DMS53 (cell line): Measurements from ENCODE around the gene CLASRP.

ENCODE experiments used
- DNase-seq: peaks from one replicate; lab custom pipeline; 2025; lab: John Stamatoyannopoulos, UW

Gene CLASRP

GRCh38 chr19:45020071-45020470, 18.8 kb upstream of the CLASRP start:
- no peak for DNase-seq

- DNase-seq: no peak
Measured at GRCh38 chr19:45021971-45022370, 16.9 kb upstream of the CLASRP start.

DNA sequence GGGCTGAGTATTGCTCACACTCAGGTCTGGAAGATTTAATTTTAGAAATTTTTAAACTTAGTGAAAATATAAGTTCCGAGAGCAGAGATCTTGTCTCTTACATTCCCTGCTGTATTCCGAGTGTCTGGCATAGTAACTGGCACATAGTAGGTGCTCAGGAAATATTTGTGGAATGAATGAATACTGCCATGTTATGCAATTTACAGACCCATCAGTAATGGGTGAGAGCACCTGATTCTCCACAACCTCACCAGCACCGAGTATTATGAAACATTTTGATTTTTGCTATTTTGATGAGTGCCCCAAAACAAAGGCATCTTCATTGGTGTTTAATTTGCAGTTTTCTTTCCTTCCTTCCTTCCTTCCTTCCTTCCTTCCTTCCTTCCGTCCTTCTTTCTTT, 15.8 kb upstream of the CLASRP start:
- DNase-seq: no peak

DNA sequence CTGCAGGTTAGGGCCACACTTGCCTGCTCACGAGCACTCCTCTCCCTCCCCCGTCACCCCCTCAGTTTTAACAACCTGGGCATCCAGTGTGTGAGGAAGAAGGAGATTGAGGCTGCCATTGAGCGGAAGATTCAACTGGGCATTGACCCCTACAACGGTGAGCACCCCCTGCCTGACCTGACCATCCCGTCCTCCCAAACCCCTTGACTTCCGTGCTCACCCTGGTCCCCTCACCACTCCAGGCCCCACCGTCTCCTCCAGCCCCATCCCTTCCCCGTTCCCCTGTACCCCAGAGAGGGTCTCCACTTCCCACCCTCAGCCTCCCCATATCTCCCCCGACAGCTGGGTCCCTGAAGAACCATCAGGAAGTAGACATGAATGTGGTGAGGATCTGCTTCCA, 13.6 kb upstream of the CLASRP start:
- DNase-seq: no peak

- no peak for DNase-seq
Measured at GRCh38 chr19:45027371-45027770, 11.5 kb upstream of the CLASRP start.

DNA sequence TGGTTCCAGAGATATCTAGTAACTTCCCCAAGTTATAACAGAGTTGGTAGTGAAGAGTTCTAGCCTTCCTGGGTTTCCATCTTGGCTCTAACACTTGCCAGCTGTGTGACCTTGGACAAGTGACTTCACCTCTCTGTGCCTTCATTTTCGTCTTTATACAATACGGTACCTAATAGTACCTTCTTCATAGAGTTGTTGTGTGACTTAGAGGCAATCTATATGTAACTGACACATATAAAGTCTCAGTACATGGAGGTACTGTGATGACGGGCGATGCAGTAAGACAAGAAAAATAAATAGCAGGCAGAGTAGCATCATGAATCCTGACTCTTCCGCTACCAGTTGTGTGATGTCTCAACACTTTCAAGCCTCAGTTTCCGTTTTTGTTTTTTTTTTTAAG, 8.0 kb upstream of the CLASRP start:
- no peak for DNase-seq

- DNase-seq: no peak
Measured at GRCh38 chr19:45032421-45032820, 6.4 kb upstream of the CLASRP start.

- DNase-seq: no peak
Measured at GRCh38 chr19:45035755-45036154, 3.1 kb upstream of the CLASRP start.

DNA sequence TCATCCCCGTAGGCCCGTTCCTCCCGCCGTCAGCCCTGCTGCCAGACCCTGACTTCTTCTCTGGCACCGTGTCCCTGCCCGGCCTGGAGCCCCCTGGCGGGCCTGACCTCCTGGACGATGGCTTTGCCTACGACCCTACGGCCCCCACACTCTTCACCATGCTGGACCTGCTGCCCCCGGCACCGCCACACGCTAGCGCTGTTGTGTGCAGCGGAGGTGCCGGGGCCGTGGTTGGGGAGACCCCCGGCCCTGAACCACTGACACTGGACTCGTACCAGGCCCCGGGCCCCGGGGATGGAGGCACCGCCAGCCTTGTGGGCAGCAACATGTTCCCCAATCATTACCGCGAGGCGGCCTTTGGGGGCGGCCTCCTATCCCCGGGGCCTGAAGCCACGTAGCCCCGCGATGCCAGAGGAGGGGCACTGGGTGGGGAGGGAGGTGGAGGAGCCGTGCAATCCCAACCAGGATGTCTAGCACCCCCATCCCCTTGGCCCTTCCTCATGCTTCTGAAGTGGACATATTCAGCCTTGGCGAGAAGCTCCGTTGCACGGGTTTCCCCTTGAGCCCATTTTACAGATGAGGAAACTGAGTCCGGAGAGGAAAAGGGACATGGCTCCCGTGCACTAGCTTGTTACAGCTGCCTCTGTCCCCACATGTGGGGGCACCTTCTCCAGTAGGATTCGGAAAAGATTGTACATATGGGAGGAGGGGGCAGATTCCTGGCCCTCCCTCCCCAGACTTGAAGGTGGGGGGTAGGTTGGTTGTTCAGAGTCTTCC, 1.3 kb upstream of the CLASRP start:
- DNase-seq: no peak

- no peak for DNase-seq
Measured at GRCh38 chr19:45040059-45040771, 1.4 kb downstream of the CLASRP start.

GRCh38 chr19:45041125-45041524, 2.3 kb downstream of the CLASRP start:
- DNase-seq: no peak

GRCh38 chr19:45045671-45046353, 7.0 kb downstream of the CLASRP start:
- DNase-seq: peak; percentile 77

- no peak for DNase-seq
Measured at GRCh38 chr19:45046355-45046754, 7.5 kb downstream of the CLASRP start.

DNA sequence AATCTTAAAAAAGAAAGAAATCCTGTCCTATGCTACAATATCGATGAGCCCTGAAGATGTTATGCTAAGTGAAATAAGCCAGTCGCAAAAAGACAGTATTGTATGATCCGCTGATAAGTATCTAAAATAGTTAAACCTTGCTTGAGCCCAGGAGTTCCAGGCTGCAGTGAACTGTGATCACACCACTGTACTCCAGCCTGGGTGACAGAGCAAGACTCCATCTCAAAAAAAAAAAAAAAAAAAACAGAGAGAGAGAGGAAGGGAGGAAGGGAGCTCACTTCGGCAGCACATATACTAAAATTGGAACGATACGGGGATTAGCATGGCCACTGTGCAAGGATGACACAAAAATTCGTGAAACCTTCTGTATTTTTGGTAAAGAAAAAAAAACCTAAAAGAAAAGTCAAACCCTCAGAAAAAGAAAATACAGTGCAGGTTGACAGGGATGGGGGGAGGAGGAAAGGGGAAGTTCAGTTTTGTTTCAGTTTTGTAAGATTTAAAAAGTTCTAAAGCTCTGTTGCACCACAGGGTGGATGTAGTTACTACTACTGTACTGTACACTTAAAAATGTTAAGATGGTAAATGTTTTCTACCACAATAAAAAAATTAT, 8.4 kb downstream of the CLASRP start:
- DNase-seq: no peak

DNA sequence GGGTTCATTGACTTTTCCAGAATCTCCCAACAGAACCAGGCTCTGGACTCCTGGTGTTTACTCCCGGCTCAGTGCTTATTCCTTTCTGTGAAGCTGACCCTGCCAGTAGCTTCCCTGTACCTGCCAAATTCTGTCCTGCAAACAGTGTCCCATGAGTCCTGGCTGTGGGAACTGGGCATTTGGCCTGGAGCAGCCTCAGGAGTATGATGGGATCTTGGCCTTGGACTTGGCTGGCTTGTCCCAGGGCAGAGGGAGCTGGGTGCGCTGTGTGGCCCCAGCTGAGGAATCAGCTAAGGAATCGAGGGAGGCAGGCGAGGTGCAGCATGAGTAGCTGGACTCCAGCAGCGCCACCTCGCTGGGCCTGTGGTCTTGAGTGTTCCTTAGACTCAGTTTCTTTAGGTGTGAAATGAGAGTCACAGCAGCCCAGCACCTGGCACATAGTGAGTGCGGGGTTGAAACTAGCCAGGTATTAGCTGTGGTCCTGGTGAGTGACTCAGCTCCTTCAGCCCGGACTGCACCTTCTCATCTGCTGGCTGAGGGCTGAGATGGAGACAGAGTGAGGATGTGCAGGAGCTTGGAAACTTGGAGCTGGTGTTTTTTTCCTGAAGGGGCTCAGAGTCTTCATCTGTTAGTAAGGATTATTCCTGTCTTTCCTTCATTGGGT, 10.4 kb downstream of the CLASRP start:
- no peak for DNase-seq

GRCh38 chr19:45050036-45050435, 11.2 kb downstream of the CLASRP start:
- DNase-seq: no peak

- DNase-seq: no peak
Measured at GRCh38 chr19:45051929-45052579, 13.2 kb downstream of the CLASRP start.

GRCh38 chr19:45056831-45057230, 18.0 kb downstream of the CLASRP start:
- DNase-seq: no peak

DNA sequence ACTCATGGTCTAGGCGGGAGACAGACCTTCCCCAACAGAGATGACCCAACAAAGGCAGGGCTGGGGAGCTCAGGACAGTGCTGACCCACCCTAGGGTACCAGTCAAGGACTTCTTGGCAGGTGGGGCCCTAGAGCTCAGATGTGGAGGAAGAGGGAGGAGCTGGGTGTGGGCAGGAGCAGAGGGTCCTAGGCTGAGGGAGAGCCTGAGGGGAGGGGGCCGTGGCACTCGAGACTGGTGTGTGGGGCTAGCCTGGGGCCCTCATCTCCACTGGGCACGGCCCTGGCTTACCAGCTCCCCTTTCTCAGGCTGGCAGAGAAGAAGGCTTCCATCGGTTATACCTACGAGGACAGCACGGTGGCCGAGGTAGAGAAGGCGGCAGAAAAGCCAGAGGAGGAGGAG, 18.6 kb downstream of the CLASRP start:
- DNase-seq: no peak

DNA sequence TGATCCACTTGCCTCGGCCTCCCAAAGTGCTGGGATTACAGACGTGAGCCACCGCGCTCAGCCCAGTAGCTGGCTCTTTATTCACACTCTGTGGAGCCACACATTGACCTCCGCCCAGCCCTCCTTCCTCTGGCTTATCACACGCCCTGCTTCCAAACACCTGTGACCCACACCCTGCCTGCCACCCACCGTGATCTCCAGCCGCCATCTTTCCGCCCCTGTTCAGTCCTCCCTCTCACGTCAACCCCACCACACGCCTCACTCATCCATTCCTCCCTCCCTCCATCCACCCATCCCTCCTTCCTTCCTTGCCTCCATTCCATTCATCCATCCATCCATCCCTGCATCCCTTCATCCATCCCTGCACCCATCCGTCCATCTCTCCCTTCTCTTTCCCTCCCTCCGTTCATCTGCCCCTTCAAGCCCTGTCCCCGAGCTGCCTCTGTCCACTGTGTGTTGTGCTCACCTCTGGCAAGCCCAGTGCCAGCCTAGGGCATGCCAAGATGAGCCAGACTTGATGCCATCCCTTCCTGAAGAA, 19.8 kb downstream of the CLASRP start:
- DNase-seq: no peak

- peak; percentile 82 for DNase-seq
Measured at GRCh38 chr19:45059258-45059965, 20.6 kb downstream of the CLASRP start.
